ENCODE data around the gene RTN4R. TPM values are rescaled to one million over a fixed set of nuclear protein-coding genes. Genes with fewer than 3 reads are reported as not detected.
"Not testable (repeated sequence)": the region's sequence is repeated elsewhere in the genome, so short reads cannot be mapped to it uniquely, and the experiment has no call there.

The RTN4R gene
- total RNA-seq, 1 experiment from 2014 or later: 0.30 TPM

DNA sequence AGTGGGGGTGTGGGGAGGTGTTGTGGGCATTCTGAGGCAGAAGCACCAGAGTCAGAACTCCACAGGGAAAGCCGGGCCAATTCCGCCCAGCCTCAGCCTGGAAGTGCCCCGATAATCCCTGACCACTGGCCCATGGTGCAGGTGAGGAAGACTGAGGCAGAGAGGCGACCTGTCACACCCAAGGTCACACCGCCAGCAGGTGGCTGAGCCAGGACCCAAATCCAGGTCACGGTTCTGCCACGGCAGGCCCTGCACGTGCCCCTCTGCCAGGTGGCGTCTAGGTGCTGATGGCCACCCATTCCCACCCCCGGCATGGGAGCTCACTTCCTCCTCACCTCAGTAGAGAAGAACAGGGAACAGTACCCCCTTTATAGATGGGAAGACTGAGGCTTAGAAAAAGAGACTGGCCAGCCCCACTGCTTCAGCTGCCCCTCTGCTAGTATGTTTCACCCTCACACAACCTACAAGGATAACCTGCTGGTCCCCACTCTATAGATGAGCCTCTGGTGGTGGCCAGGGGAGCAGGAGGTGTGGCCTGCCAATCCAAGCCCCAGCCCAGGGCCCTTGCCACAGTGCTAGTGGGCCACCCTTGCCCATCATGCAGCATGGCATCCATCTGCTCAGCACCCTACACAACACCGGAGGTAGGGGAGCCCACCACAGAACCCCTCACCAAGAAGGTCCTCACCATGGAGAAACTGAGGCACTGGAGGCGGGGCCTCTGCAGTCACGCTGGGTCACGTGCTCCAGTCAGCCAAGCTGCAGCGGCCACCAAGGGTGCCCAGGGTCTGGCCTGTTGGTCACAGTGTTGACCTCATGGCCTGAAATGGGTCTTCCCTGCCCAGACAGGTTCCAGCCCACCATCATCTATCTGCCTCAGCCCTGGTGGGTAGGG, 2.1 kb downstream of the RTN4R start:
- H3K27me3 ChIP-seq (ENCODE audit: low read length); H3K9ac ChIP-seq (ENCODE audit: low read length); H3K9me3 ChIP-seq (ENCODE audit: low read length); H3K4me2 ChIP-seq (ENCODE audit: low read depth, low read length, poor library complexity, severe bottlenecking); H3K36me3 ChIP-seq (ENCODE audit: insufficient read depth, low read length); H3K27ac ChIP-seq (ENCODE audit: low read length); H3K79me2 ChIP-seq (ENCODE audit: low read length); DNase-seq; H3K4me3 ChIP-seq (ENCODE audit: low read length); H3K9me2 ChIP-seq (replicated peaks; ENCODE audit: insufficient read depth, low read length); H4K20me1 ChIP-seq (ENCODE audit: insufficient read depth, low read depth, low read length); H2AFZ ChIP-seq (ENCODE audit: low read length): not testable (repeated sequence)
- peaks cover 30% of the 10 kb centered on the region for H3K4me1 ChIP-seq (ENCODE audit: low read length)

DNA sequence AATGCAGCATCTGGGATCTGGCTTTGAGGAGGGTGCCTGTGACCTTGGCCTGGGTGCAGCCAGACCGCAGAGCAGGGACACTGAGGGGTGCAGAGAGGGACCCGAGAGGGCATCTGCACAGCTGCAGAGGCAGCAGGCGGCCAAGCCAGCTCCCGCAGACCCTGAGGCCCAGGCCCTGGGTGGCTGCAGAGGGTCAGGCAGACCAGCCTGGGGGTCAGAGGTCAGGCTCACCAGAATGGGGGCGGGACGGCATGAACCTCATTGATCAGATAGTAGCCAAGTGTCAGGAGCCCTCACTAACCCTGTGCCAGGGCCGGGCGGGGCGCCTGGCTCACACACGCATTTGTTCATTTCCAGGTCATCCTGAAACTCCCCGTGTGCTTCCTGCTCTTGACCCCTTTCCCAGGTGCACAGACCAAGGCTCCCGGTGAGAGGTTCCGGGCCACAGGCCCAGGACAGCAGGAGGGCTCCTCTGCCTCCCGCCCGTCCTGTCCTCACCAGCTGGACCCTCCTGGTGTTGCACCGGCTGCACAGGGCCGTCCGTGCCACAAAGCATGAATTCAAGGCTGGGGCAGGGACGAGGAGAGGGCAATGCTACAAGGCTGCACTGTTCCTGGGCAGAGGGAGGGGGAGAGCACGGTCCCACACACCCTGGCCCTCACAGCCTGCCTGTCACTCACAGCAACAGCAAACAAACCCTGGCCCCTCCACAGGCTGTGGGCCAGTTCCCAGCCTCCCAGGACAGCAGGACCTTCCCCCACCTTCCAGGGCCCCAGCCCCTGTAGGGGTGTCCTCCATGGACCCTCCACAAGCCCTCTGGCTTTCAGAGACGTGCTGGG, 3.3 kb downstream of the RTN4R start:
- DNase-seq: peak; percentile 47
- peaks cover 30% of the 10 kb centered on the region for H3K4me1 ChIP-seq (ENCODE audit: low read length)

DNA sequence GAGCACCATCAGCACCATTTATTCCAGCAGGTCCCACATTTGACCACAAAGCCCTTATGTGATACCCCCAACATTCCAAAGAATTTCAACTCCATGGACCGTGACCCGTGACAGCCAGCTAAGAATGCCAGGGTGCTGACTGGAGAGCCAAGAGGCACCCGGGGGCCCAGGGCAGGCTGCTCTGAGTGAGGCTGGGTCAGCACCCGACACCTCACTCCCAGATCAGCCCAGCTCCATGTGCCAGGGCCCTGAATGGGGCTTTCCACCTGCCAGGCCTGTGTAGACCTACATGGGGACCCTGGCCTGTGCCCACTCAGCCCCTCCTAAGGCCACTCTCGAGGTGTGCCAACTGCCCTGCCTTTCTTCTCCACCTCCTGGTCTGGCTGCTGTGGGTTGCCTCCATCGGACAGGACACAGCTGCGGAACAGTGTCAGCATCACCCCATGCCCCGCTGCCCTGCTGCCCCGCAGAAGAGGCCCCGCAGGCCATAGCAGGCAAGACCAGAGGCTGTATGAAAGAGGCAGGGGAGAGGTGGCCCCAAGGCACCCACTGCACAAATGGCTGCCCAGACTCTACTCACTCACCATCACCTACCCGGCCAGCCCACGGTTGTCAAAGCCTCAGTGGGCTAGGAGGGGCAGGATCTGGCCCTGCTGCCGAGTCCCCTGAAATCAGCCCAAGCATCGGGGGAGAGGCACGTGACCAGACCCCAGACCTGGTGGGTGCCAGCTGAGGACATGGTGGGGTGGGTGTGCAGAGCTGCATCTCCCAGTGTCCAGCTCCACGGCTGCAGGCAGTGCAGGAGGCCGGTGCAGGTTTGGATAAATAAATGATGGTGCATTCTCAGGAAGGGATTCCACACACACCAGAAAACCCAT, 4.5 kb downstream of the RTN4R start:
- H3K27ac ChIP-seq (ENCODE audit: low read length): 0 out of 2 replicates have a peak overlapping the region, but pooled peaks have one; percentile 15
- H3K4me3 ChIP-seq (ENCODE audit: low read length): peak overlapping the region; percentile 32
- not testable (repeated sequence) for H3K36me3 ChIP-seq (ENCODE audit: insufficient read depth, low read length); H4K20me1 ChIP-seq (ENCODE audit: insufficient read depth, low read depth, low read length); H3K27me3 ChIP-seq (ENCODE audit: low read length); H2AFZ ChIP-seq (ENCODE audit: low read length); H3K79me2 ChIP-seq (ENCODE audit: low read length); H3K9me3 ChIP-seq (ENCODE audit: low read length); H3K9me2 ChIP-seq (replicated peaks; ENCODE audit: insufficient read depth, low read length); DNase-seq
- peak overlapping the region; percentile 5; the same call in 1 of the 2 replicates for H3K9ac ChIP-seq (ENCODE audit: low read length)
- peaks cover 30% of the 10 kb centered on the region for H3K4me1 ChIP-seq (ENCODE audit: low read length)
- peak overlapping the region; percentile 54 for H3K4me2 ChIP-seq (ENCODE audit: low read depth, low read length, poor library complexity, severe bottlenecking)

More for the DNA sequence above, 3.3 kb downstream of the RTN4R start:
- Histone ChIP-seq H3K4me3 (ENCODE audit: low read length) (peak overlapping the region; percentile 32), H3K27ac (ENCODE audit: low read length) (no peak overlapping the region), H3K79me2 (ENCODE audit: low read length) (no peaks in the 10 kb centered on the region), H3K9me3 (ENCODE audit: low read length) (no peaks in the 10 kb centered on the region), H4K20me1 (ENCODE audit: insufficient read depth, low read depth, low read length) (no peaks in the 10 kb centered on the region), H3K9me2 (replicated peaks; ENCODE audit: insufficient read depth, low read length) (no peaks in the 10 kb centered on the region), H3K4me2 (ENCODE audit: low read depth, low read length, poor library complexity, severe bottlenecking) (peak overlapping the region; percentile 54), H3K36me3 (ENCODE audit: insufficient read depth, low read length) (no peaks in the 10 kb centered on the region), H3K9ac (ENCODE audit: low read length) (0 out of 2 replicates have a peak overlapping the region, but pooled peaks have one; percentile 6), H3K27me3 (ENCODE audit: low read length) (no peaks in the 10 kb centered on the region), H2AFZ (ENCODE audit: low read length) (no peak overlapping the region)

DNA sequence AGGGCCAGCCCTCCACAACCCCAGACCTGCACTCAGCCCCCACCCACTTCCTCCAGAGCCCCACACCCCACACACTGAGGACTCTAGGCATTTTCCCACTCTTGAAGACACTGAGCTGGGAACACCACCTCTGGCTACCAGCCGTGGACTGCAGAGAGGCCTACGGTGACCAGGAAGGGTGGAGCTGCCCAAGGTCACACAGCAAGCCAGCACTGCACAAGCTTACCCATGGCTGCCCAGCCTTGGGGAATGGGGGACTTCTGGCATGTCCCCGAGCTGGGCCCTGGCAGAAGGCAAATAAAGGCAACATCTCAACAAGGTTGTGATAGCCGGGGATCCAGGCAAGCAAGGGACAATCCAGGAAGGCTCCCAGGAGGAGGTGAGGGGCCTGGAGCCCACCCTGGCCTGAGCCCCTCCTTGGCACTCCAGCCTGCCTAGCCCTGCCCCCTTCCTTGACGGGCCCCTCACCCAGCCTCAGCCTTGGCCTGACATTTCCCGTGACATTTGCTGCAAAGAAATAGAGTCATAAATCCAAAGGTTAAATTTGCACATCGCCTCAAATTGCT, 5.5 kb downstream of the RTN4R start:
- no peaks in the 10 kb centered on the region for H3K9me3 ChIP-seq (ENCODE audit: low read length)
- no peak overlapping the region for H3K9ac ChIP-seq (ENCODE audit: low read length)
- H3K4me2 ChIP-seq (ENCODE audit: low read depth, low read length, poor library complexity, severe bottlenecking): no peak overlapping the region
- H3K27ac ChIP-seq (ENCODE audit: low read length): no peak overlapping the region
- H3K27me3 ChIP-seq (ENCODE audit: low read length): no peaks in the 10 kb centered on the region
- H3K79me2 ChIP-seq (ENCODE audit: low read length): no peaks in the 10 kb centered on the region
- H3K4me1 ChIP-seq (ENCODE audit: low read length): peaks cover 30% of the 10 kb centered on the region
- H3K9me2 ChIP-seq (replicated peaks; ENCODE audit: insufficient read depth, low read length): no peaks in the 10 kb centered on the region
- DNase-seq: no peak
- no peaks in the 10 kb centered on the region for H3K36me3 ChIP-seq (ENCODE audit: insufficient read depth, low read length)
- no peak overlapping the region for H3K4me3 ChIP-seq (ENCODE audit: low read length)
- H4K20me1 ChIP-seq (ENCODE audit: insufficient read depth, low read depth, low read length): no peaks in the 10 kb centered on the region
- H2AFZ ChIP-seq (ENCODE audit: low read length): no peak overlapping the region

DNA sequence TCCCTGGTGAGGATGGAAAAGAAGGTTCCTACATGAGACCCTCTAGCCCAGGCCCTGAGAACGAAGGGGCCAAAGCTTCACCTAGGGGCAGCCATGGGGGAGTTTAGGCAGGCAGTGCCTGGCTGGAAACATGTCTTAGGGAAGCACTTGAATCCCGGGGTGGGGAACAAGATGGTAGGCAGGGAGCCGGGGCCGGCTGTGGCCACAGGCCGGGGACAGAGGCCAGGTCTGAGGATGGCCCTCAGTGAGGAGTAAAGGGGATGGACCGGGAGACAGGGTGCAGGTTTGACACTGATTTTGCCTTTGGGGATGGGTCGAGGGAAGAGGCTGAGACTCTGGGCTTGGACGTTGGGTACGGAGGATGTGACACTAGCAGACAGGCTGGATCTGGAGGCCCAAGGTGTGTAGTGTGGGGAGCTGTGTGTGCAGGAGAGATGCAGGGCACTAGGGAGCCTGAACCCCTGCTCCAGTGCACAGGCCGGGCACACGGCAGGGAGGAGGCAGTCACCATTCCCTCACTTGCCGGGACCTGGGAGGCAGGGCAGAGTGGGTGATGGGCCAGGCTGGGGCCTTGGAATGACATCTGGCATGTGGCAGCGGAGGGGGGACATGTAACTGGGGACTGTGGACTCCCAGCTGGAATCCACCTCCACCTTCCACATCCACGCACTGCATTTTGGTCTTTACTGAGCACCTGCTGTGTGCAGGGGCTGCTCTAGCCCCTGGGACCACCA, 6.1 kb downstream of the RTN4R start:
- no peaks in the 10 kb centered on the region for H3K79me2 ChIP-seq (ENCODE audit: low read length)
- no peaks in the 10 kb centered on the region for H4K20me1 ChIP-seq (ENCODE audit: insufficient read depth, low read depth, low read length)
- no peaks in the 10 kb centered on the region for H3K27me3 ChIP-seq (ENCODE audit: low read length)
- no peak overlapping the region for H3K27ac ChIP-seq (ENCODE audit: low read length)
- DNase-seq: no peak
- H3K9me2 ChIP-seq (replicated peaks; ENCODE audit: insufficient read depth, low read length): no peaks in the 10 kb centered on the region
- H3K9ac ChIP-seq (ENCODE audit: low read length): no peak overlapping the region
- H3K4me1 ChIP-seq (ENCODE audit: low read length): peaks cover 30% of the 10 kb centered on the region
- no peak overlapping the region for H2AFZ ChIP-seq (ENCODE audit: low read length)
- no peak overlapping the region for H3K4me3 ChIP-seq (ENCODE audit: low read length)
- H3K4me2 ChIP-seq (ENCODE audit: low read depth, low read length, poor library complexity, severe bottlenecking): no peak overlapping the region
- no peaks in the 10 kb centered on the region for H3K9me3 ChIP-seq (ENCODE audit: low read length)
- H3K36me3 ChIP-seq (ENCODE audit: insufficient read depth, low read length): no peaks in the 10 kb centered on the region

DNA sequence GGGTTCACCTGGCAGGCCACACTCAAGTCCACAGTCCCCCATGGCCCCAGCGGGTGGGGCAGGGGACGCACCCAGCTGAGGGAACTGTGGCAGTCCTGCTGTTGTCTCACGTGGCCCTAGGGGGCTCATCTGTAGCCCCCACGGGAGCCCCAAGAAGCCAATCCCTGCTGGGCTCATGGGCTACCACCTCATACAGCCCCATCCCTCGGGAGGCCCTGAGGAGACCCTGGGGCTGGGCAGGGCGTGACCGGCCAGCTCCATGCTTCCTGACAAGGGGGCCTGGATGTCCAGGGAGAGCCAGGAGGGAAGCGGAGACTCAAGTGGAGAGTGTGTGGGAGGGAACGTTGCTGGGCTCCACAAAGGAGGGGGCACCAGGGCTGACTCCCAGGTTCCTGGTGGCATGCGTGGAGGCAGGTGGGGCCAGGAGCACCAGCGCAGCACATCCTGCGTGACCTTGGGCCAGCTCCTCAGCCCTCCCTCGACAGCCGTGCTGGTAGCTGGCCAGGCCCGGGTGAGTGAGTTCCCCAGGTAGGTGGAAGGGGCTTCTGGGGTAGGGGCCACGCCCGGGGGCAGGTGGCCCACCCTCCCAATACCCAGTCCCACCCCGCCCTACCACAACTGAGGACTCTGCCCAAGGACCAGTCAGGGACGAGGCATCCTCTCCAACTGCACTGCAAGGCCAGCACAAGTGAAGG, 7.9 kb downstream of the RTN4R start:
- H2AFZ ChIP-seq (ENCODE audit: low read length): no peak overlapping the region
- H3K9me2 ChIP-seq (replicated peaks; ENCODE audit: insufficient read depth, low read length): no peaks in the 10 kb centered on the region
- H3K27ac ChIP-seq (ENCODE audit: low read length): no peak overlapping the region
- H3K4me1 ChIP-seq (ENCODE audit: low read length): peaks cover 24% of the 10 kb centered on the region
- no peaks in the 10 kb centered on the region for H3K36me3 ChIP-seq (ENCODE audit: insufficient read depth, low read length)
- H3K4me2 ChIP-seq (ENCODE audit: low read depth, low read length, poor library complexity, severe bottlenecking): no peak overlapping the region
- H3K4me3 ChIP-seq (ENCODE audit: low read length): no peak overlapping the region
- no peaks in the 10 kb centered on the region for H3K27me3 ChIP-seq (ENCODE audit: low read length)
- no peak for DNase-seq
- no peak overlapping the region for H3K9ac ChIP-seq (ENCODE audit: low read length)
- H4K20me1 ChIP-seq (ENCODE audit: insufficient read depth, low read depth, low read length): no peaks in the 10 kb centered on the region
- no peaks in the 10 kb centered on the region for H3K9me3 ChIP-seq (ENCODE audit: low read length)
- H3K79me2 ChIP-seq (ENCODE audit: low read length): no peaks in the 10 kb centered on the region

DNA sequence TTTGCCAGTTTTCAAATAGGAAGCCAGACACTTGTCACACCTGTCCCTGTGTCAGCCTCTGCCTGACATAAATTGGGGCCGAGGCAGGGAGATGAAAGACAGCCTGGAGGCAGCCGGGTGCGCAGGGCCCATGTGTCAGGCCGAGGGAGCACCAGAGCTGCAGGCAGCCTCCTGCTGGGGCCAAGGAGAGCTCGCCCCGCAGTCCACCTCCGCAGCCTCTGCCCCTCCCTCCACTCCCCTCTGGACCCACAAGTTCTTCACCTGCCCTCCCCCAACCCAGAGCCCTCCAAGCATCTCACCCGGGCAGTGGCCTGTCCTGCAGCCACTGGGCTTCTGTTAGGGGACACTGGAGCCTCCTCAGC, 8.8 kb downstream of the RTN4R start:
- H3K4me3 ChIP-seq (ENCODE audit: low read length): no peak overlapping the region
- no peak overlapping the region for H3K27ac ChIP-seq (ENCODE audit: low read length)
- no peak overlapping the region for H3K9ac ChIP-seq (ENCODE audit: low read length)
- no peaks in the 10 kb centered on the region for H4K20me1 ChIP-seq (ENCODE audit: insufficient read depth, low read depth, low read length)
- H3K9me2 ChIP-seq (replicated peaks; ENCODE audit: insufficient read depth, low read length): no peaks in the 10 kb centered on the region
- no peaks in the 10 kb centered on the region for H3K36me3 ChIP-seq (ENCODE audit: insufficient read depth, low read length)
- H3K79me2 ChIP-seq (ENCODE audit: low read length): no peaks in the 10 kb centered on the region
- no peak overlapping the region for H3K4me2 ChIP-seq (ENCODE audit: low read depth, low read length, poor library complexity, severe bottlenecking)
- no peak for DNase-seq
- H3K27me3 ChIP-seq (ENCODE audit: low read length): no peaks in the 10 kb centered on the region
- peaks cover 15% of the 10 kb centered on the region for H3K4me1 ChIP-seq (ENCODE audit: low read length)
- H2AFZ ChIP-seq (ENCODE audit: low read length): no peak overlapping the region
- H3K9me3 ChIP-seq (ENCODE audit: low read length): no peaks in the 10 kb centered on the region

All from Karpas-422 (cell line).